Immature natural killer cell (primary cell): ENCODE results near the gene TMEM176B. TPM values are rescaled to one million over a fixed set of nuclear protein-coding genes. Genes with fewer than 3 reads are reported as not detected.

Experiments used
- DNase-seq, 3 donors: peaks; one replicate each; pipeline ENCODE4 v3.0.0; 2022; ENCODE audit warnings: mixed read lengths in 1 of 3
- H3K27ac Mint-ChIP-seq, 6 donors: one replicate each; pipeline ENCODE4 v1.8.0; 2020; ENCODE audit warnings: mixed read lengths in 6 of 6, mild to moderate bottlenecking in 5 of 6, inconsistent platforms in 4 of 6, moderate library complexity in 3 of 6
- H3K27me3 Mint-ChIP-seq, 3 donors: one replicate each; pipeline ENCODE4 v1.8.0; 2020 to 2021; ENCODE audit warnings: low read depth in 3 of 3, mild to moderate bottlenecking in 3 of 3, mixed read lengths in 3 of 3, moderate library complexity in 3 of 3, inconsistent platforms in 1 of 3
- H3K36me3 Mint-ChIP-seq, 3 donors: one replicate each; pipeline ENCODE4 v1.8.0; 2020; ENCODE audit warnings: mixed read lengths in 3 of 3, inconsistent platforms in 2 of 3, mild to moderate bottlenecking in 2 of 3
- H3K4me1 Mint-ChIP-seq, 2 donors: one replicate each; pipeline ENCODE4 v1.8.0; 2020; ENCODE audit warnings: inconsistent platforms in 2 of 2, mild to moderate bottlenecking in 2 of 2, mixed read lengths in 2 of 2, moderate library complexity in 1 of 2
- H3K4me3 Mint-ChIP-seq, 5 donors: one replicate each; pipeline ENCODE4 v1.8.0; 2020; ENCODE audit warnings: mild to moderate bottlenecking in 5 of 5, mixed read lengths in 5 of 5, inconsistent platforms in 3 of 5, moderate library complexity in 3 of 5
- H3K9me3 Mint-ChIP-seq, 6 donors: one replicate each; pipeline ENCODE4 v1.8.0; 2020; ENCODE audit warnings: mild to moderate bottlenecking in 6 of 6, mixed read lengths in 6 of 6, inconsistent platforms in 4 of 6, moderate library complexity in 3 of 6
- polyA plus RNA-seq, 3 donors: library from polyadenylated mRNA; unstranded; fragments of 300-500 nt; fragmentation: Illumina TruSeq; gene quantifications; one replicate each; pipeline ENCODE4 v1.2.3, GENCODE V29; 2021

TMEM176B gene
- polyA plus RNA-seq = under 1 TPM in 1 of 3 donors, not detected in 2; 0.87 TPM

- Mint-ChIP-seq H3K27ac (no peak within 1 kb of the TSS), H3K9me3 (peaks cover 0 to 3% (median under 1%) of the 10 kb centered on the region in 6 donors), H3K36me3 (peaks cover 0 to 4% (median 0%) of the 10 kb centered on the region in 3 donors), H3K4me1 (peaks cover 11% of the 10 kb centered on the region in 2 donors), H3K4me3 (peak within 1 kb of the TSS; percentile 44 to 56 (median 55)), H3K27me3 (peaks cover 11 to 37% (median 23%) of the 10 kb centered on the region in 3 donors)
- no peak for DNase-seq
Observed at GRCh38 chr7:150799741-150800580, at the start of gene TMEM176B. Gene TMEM176B (minus strand): TSS chr7:150800364. CDS start chr7:150796569, 3,795 bp downstream.

GRCh38 chr7:150849204-150849775 is 49.1 kb upstream of the TMEM176B start:
- H3K9me3 Mint-ChIP-seq = no peaks in the 10 kb centered on the region
- H3K27me3 Mint-ChIP-seq = peaks cover 2 to 11% (median 10%) of the 10 kb centered on the region in 3 donors
- no peak for DNase-seq
- H3K27ac Mint-ChIP-seq = no peak overlapping the region
- H3K4me1 Mint-ChIP-seq = no peaks in the 10 kb centered on the region
- no peaks in the 10 kb centered on the region for H3K36me3 Mint-ChIP-seq
- no peak overlapping the region for H3K4me3 Mint-ChIP-seq

GRCh38 chr7:150848561-150849115 is 48.5 kb upstream of the TMEM176B start:
- DNase-seq = no peak
- no peaks in the 10 kb centered on the region for H3K4me1 Mint-ChIP-seq

GRCh38 chr7:150848111-150848510 is 47.9 kb upstream of the TMEM176B start:
- H3K4me1 Mint-ChIP-seq = no peaks in the 10 kb centered on the region
- peaks cover 2 to 10% (median 7%) of the 10 kb centered on the region in 3 donors for H3K27me3 Mint-ChIP-seq
- H3K4me3 Mint-ChIP-seq = no peak overlapping the region
- DNase-seq = no peak
- H3K36me3 Mint-ChIP-seq = no peaks in the 10 kb centered on the region
- no peak overlapping the region for H3K27ac Mint-ChIP-seq
- no peaks in the 10 kb centered on the region for H3K9me3 Mint-ChIP-seq

More at GRCh38 chr7:150848561-150849115, 48.5 kb upstream of the TMEM176B start:
- Mint-ChIP-seq H3K36me3 (no peaks in the 10 kb centered on the region), H3K27me3 (peaks cover 2 to 10% (median 7%) of the 10 kb centered on the region in 3 donors), H3K27ac (no peak overlapping the region), H3K9me3 (no peaks in the 10 kb centered on the region), H3K4me3 (no peak overlapping the region)

- no peak overlapping the region for H3K4me3 Mint-ChIP-seq
- no peaks in the 10 kb centered on the region for H3K36me3 Mint-ChIP-seq
- no peak for DNase-seq
- no peak overlapping the region for H3K27ac Mint-ChIP-seq
- H3K9me3 Mint-ChIP-seq = no peaks in the 10 kb centered on the region
- peaks cover 2 to 10% (median 3%) of the 10 kb centered on the region in 3 donors for H3K27me3 Mint-ChIP-seq
- no peaks in the 10 kb centered on the region for H3K4me1 Mint-ChIP-seq
Observed at GRCh38 chr7:150847536-150847935, 47.4 kb upstream of the TMEM176B start.

GRCh38 chr7:150846291-150847115 is 46.3 kb upstream of the TMEM176B start:
- DNase-seq = no peak
- H3K27me3 Mint-ChIP-seq = peaks cover 0 to 6% (median 4%) of the 10 kb centered on the region in 3 donors
- no peaks in the 10 kb centered on the region for H3K36me3 Mint-ChIP-seq
- no peaks in the 10 kb centered on the region for H3K4me1 Mint-ChIP-seq
- H3K4me3 Mint-ChIP-seq = no peak overlapping the region
- H3K9me3 Mint-ChIP-seq = no peaks in the 10 kb centered on the region
- H3K27ac Mint-ChIP-seq = no peak overlapping the region

GRCh38 chr7:150845421-150845861 is 45.3 kb upstream of the TMEM176B start:
- H3K36me3 Mint-ChIP-seq = no peaks in the 10 kb centered on the region
- no peak for DNase-seq

GRCh38 chr7:150842716-150843115 is 42.6 kb upstream of the TMEM176B start:
- Mint-ChIP-seq H3K4me3 (no peak overlapping the region), H3K9me3 (no peaks in the 10 kb centered on the region), H3K4me1 (no peaks in the 10 kb centered on the region), H3K36me3 (no peaks in the 10 kb centered on the region), H3K27me3 (peaks cover 2 to 3% (median 2%) of the 10 kb centered on the region in 3 donors), H3K27ac (no peak overlapping the region)
- DNase-seq = no peak

More at GRCh38 chr7:150845421-150845861, 45.3 kb upstream of the TMEM176B start:
- Mint-ChIP-seq H3K27ac (no peak overlapping the region), H3K4me1 (no peaks in the 10 kb centered on the region), H3K9me3 (no peaks in the 10 kb centered on the region), H3K27me3 (peaks cover 0 to 6% (median 4%) of the 10 kb centered on the region in 3 donors), H3K4me3 (no peak overlapping the region)

- no peak for DNase-seq
- H3K4me3 Mint-ChIP-seq = no peak overlapping the region
- no peaks in the 10 kb centered on the region for H3K4me1 Mint-ChIP-seq
- no peaks in the 10 kb centered on the region for H3K9me3 Mint-ChIP-seq
- peaks cover 0 to 3% (median 2%) of the 10 kb centered on the region in 3 donors for H3K27me3 Mint-ChIP-seq
- no peak overlapping the region for H3K27ac Mint-ChIP-seq
- H3K36me3 Mint-ChIP-seq = no peaks in the 10 kb centered on the region
Observed at GRCh38 chr7:150842018-150842417, 41.9 kb upstream of the TMEM176B start.

GRCh38 chr7:150838965-150839650 is 38.9 kb upstream of the TMEM176B start:
- H3K4me1 Mint-ChIP-seq = no peaks in the 10 kb centered on the region
- H3K27me3 Mint-ChIP-seq = peaks cover 2 to 5% (median 3%) of the 10 kb centered on the region in 3 donors
- no peak for DNase-seq
- H3K27ac Mint-ChIP-seq = no peak overlapping the region
- H3K4me3 Mint-ChIP-seq = no peak overlapping the region
- no peaks in the 10 kb centered on the region for H3K9me3 Mint-ChIP-seq
- H3K36me3 Mint-ChIP-seq = no peaks in the 10 kb centered on the region

GRCh38 chr7:150835702-150836280 is 35.6 kb upstream of the TMEM176B start:
- Mint-ChIP-seq H3K36me3 (no peaks in the 10 kb centered on the region), H3K4me3 (no peak overlapping the region), H3K4me1 (no peaks in the 10 kb centered on the region), H3K9me3 (no peaks in the 10 kb centered on the region), H3K27ac (no peak overlapping the region), H3K27me3 (peaks cover 3 to 5% (median 4%) of the 10 kb centered on the region in 3 donors)
- DNase-seq = no peak

- Mint-ChIP-seq H3K36me3 (no peaks in the 10 kb centered on the region), H3K9me3 (no peaks in the 10 kb centered on the region), H3K27ac (no peak overlapping the region), H3K4me1 (no peaks in the 10 kb centered on the region), H3K27me3 (peaks cover 3 to 9% (median 8%) of the 10 kb centered on the region in 3 donors), H3K4me3 (no peak overlapping the region)
- DNase-seq = no peak
Observed at GRCh38 chr7:150835019-150835418, 34.9 kb upstream of the TMEM176B start.

GRCh38 chr7:150831851-150832250 is 31.7 kb upstream of the TMEM176B start:
- Mint-ChIP-seq H3K36me3 (no peaks in the 10 kb centered on the region), H3K27me3 (peaks cover 0 to 17% (median 10%) of the 10 kb centered on the region in 3 donors), H3K4me1 (no peaks in the 10 kb centered on the region), H3K27ac (no peak overlapping the region), H3K4me3 (no peak overlapping the region), H3K9me3 (no peaks in the 10 kb centered on the region)
- no peak for DNase-seq
